HT1080 (cell line): ENCODE data around the gene CLASP1. TPM values are rescaled to one million over a fixed set of nuclear protein-coding genes. Genes with fewer than 3 reads are reported as not detected.

Source experiments
- DNase-seq: peaks from one replicate; pipeline ENCODE4 v3.0.0-alpha.2; 2015; ENCODE audit warnings: low read depth
- total RNA-seq: library from RNA; depleted of rRNA; stranded (reverse); fragments of >200 nt; shearing (Covaris generic); gene quantifications from 2 replicates; pipeline ENCODE4 v1.2.3, GENCODE V29; 2014

CLASP1 gene
- total RNA-seq, 1 experiment from 2014 or later: 22.5 TPM

DNA sequence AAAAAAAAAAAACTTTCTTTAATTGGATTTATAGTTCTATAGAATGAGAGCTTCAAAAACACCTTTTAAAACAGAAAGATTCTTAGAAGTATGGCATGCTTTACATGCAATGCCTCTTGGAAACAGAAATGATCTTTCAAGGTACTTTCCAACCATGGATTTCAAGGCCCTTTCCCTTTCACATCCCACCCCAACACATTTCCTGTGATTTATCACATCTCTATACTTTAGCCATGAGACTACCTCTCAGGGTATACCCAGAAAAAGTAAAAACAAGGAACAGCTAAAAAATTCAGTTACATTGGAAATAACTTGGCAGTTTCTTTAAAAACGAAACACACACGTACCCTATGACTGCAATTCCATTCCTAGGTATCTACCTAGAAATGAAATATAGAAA, 103.3 kb downstream of the CLASP1 start:
- no peak for DNase-seq

DNA sequence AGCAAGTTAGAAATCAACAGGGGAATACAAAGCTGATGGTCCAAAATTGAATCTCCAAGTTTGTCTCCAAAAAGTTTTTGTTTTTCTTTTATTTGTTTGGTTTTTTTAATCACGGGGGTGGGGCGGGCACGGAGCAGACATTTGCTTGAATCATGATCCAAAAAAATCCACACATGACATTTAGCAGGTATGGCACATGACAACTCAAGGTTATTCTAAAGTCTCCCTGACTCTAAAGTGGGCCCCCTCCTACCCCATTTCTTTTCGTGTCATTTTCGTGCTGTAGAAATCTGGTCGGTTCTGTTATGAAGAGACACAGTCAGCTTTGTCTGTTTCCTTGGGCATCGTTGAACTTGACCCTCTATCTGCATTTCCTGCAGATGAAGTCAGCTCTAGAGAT, 104.0 kb downstream of the CLASP1 start:
- DNase-seq: no peak

DNA sequence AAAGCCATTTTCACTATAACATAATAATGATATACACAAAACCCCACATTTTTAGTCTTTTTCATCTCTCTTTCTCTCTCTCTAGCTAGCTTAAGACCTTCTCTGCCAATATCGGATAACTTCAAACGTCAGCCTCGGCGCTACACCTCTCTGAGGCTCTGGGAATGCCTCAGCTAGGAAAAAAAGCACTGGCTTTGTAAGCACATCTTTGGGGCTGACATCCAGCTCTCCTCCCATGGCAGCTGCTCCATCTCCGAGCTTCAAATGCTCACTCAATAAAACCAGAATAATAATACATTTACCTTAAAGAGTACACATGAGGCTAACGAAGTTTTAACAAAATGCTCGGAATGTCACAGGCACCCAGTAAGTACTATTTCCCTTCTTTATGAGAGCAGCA, 107.8 kb downstream of the CLASP1 start:
- DNase-seq: no peak

DNA sequence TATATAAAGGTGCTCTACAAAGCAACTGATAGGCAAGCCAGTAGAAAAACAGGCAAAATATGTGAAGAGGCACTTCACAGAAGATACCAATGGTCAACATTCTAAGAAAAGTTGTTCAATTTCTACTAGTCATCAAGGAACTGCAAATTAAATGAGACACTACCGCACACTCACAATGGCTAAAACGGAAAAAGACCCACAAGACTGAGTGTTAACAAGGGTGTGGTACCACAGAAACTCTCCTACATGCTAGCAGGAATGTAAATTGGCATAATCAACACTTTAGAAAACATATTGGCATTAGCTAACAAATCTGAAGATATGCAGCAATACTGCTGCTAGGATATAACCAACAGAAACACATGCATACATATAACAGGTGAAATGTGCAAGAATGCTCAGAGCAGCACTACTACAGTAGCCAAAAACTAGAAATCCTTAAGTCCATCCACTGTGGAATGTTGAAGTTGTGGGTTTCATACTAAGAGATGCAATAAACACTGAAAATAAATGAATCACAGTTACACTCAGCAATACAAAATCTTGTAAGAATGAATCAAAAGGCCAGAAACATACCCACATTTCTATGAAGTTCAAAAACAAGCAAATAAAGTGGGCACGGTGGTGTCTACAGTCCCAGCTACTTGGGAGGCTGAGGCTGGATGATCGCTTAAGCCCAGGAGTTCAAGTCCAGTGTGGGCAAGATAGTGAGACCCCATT, 109.4 kb downstream of the CLASP1 start:
- DNase-seq: no peak

DNA sequence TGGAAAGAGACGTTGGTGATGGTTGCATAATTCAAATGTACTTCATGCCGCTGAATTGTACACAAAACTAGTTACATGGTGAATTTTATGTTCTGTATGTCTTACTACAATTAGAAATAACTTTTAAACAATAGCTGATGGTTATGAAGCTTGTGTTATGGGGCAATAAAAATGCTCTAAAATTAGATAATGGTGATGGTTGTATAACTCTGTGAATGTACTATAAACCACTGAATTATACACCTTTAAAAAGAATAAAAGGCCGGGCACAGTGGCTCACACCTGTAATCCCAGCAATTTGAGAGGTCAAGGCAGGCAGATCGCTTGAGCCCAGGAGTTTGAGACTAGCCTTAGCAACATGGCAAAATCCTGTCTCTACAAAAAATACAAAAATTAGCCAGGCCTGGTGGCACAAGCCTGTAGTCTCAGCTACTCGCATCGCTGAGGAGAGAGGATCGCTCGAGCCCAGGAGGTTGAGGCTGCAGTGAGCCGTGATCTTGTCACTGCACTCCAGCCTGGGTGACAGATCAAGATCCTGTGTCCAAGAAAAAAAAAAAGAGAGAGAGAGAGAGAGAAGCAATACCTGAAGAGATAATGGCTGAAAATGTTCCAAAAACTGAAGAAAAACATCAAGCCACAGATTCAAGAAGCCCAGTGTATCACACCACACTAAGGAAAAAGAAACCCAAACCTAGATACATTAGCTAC, 112.3 kb downstream of the CLASP1 start:
- DNase-seq: no peak

DNA sequence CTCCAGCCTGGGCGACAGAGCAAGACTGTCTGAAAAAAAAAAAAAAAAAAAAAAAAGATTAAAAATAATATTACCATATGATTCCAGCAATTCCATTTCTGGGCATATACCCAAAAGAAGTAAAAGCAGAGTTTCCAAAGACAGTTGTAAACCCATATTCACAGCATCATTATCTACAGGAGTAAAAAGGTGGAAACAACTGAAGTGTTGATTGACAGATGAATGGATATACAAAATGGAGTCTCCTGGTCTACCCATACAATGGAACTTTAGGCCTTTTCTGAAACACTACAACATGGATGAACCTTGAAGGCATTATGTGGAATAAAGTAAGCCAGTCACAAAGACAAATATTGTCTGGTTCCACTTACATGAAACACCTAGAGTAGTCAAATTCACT, 112.9 kb downstream of the CLASP1 start:
- no peak for DNase-seq

DNA sequence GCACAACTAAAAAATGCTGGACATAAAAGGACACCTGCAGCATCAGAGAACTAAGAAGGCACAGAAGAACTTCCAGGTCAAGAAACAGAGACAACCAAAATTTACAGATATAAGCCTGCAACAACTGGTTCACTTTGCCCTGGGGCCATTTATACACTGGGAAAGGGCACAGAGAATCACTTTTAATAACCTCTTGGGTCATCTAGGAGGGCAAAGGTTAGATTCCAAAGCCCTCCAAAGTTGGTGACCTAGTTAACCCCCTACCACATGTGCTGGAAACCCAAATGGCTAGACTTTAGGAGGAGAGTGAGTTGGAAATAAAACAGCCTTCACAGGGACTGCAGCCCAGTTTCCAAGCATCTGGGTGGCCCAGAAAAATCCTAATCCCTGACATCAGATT, 115.3 kb downstream of the CLASP1 start:
- DNase-seq: no peak

DNA sequence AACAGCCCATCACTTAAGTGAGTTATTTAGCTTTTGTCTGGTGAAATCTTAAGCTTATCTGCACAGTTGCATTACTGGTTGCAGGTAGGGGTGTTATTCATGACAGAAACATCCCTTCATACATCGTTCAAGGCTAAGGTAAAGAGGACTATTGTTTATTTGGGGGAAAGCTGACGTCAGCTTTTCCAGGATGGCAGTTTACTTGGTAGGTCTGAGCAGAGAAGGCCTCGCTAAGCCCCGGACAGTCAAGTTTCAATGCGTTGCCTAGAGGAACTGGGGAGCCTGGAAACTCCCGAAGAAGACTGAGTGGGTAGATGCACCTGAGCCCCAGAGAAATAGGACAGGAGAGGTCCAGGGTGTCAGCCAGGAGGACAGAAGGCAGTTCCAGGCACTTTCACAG, 116.4 kb downstream of the CLASP1 start:
- no peak for DNase-seq

DNA sequence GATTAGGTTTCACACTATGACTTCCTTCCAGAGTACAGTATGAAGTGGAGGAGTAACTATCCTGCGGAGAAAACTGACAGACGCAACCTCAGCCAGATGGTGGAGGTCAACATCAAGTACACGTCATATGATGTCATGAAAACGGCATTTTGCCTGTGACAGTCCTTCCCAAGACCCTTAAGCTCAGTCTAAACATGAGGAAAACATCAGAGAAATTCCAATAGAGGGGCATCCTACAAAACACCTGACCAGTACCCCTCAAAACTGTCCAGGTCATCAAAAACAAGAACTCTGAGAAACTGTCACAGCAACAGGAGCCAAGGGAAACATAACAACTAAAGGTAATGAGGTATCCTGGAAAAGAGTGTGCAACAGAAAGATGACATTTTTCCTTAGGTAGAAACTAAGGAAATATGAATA, 116.9 kb downstream of the CLASP1 start:
- DNase-seq: peak; percentile 34

DNA sequence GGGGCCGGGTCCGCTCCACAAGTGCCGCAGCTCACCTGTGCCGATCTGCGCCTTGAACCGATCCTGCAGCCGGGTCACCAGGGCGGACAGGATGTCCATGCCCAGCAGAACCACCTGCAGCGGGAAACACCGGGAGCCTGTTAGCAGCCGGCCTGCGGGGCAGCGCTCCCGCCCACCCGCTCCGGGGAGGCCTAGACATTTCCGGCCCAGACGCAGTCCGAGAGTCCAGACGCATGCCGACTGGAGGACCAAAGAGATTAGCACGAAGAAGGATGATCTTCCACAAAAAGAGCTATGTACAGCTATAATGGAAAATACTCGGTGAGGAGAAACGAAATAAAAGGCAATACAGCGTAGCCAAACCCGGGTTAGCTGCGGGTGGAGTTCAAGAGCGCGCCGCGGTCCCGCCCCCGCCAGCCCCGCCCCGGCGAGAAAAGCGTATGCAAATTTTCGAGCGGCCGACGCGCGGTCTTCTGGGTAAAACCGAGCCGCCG, 119.0 kb downstream of the CLASP1 start:
- peak; percentile 81 for DNase-seq

DNA sequence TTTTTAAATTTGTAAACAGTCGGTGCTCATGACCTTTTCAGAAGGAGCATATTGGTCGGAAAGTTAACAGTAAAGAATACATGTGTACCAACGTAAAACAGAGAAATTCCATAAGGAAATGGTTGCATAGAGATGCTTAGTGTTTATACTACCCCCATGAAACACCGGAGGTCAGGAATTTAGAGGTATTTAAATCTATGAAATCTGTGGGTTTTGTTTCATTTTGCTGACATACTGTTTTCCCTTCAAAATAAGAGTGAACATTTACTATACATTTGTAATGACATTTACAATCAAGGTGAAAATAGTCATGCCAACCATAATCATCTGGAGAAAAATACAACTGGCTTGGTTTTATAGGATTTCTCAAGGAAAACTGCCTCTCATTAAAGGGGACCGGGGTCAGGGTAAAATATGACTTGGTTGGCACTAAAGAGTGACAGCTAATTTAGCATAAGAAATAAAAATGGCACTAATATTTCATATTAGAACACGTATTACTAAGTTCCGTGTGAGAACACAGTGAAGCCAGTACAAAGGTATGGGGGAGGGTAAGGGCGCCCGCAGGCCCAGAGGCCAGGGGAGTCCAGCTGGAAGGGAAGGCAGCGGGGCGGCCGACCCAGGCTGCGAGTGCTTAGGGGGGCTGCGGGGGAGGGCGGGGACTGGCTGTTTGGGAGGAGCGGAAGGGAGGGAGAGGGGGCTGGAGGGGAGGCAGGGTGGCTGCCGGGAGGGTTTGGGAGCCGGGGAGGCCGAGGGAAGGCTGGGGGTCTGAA, 119.6 kb downstream of the CLASP1 start:
- DNase-seq: no peak

DNA sequence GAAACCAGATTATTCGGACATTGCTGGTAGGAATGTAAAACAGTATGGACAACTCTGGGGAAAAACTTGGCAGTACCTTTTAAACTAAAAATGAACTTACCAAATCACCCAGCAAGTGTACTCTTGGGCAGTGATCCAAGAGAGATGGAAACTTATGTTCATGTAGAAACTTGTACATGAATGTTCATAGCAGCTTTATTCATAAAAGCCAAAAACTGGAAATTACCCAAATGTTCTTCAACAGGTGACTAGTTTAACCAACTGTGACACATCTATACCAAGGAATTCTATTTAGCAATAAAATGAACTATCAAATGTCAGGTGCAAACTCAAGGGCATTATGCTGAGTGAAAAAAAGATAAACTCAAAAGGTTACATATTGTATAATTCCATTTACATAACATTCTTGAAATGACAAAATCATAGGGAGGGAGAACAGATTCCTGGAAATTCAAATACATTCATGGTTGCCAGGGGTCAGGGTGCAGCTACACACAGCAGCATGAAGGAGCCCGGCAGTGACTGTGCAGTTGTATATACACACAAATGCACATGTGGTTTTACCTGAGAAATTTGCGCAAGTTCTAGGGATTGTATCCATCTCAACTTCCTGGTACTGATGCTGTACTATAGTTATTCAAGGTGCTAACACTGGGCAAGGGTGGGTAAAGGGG, 122.1 kb downstream of the CLASP1 start:
- no peak for DNase-seq

DNA sequence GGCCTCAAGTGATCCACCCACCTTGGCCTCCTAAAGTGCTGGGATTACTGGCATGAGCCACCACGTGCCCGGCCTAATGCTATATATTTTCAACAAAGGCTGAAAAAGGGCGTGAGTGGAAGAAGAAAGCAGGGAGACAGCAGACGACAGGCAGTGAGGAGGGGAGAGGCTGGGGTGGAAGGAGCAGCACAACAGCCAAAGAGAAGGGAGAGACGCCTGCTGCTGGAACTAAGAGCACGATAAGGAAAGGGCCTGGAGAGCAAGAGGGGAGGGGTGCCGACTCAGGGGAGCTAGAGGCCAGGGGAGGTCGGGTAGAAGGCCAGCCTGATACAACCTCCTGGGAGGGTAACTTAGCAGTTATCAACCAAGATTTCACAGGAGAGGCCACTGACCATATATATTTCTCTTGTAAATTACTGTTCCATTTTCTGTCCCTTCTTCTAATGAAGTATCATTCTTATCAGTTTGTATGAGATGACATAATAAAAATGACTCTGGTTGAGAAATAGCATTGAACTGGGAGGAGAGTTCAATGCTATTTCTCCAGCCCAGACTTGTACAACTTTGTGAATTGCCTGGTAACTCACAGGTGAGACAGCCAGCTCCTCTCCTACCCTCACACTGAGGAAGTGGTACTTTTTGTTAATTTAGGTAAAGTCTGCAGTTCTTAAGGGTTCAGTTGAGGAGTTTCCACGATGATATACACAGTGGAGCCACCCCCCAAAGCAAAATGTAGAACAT, 124.4 kb downstream of the CLASP1 start:
- DNase-seq: no peak

DNA sequence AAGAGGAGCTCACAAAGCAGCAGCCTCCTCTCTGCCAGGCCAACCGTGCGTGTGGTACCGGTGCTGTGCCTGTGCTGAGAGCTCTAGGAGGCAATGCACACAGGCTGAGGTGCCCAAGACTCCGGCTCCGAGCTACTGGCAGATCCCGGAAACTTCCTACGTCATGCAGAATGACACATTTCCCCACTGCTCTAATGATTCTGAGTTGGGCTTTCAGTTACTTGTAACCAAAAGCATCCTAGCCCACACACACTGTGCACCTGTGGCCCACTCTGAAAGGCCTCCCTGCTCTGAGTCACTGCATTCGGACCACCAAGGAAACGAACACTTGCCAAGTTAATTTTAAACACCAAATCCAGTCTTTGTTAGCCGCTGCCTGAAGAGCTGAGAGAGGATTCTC, 127.9 kb downstream of the CLASP1 start:
- no peak for DNase-seq

DNA sequence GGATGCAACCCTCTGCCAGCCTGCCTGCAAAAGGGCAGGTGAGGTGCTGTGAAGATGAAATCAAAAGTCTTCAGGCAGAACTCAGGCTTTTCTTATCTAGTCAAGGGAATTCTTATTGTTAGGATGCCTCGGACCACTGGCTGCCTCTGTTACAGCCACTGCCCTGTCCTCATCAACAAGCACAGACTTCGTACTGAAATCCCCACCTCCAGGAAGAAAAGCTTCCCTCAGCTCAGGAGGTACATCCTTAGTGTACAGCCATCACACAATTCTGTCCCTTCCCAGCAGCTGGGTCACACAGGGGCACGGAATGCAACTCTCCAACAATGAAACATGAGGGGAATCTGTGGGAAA, 128.6 kb downstream of the CLASP1 start:
- DNase-seq: no peak

DNA sequence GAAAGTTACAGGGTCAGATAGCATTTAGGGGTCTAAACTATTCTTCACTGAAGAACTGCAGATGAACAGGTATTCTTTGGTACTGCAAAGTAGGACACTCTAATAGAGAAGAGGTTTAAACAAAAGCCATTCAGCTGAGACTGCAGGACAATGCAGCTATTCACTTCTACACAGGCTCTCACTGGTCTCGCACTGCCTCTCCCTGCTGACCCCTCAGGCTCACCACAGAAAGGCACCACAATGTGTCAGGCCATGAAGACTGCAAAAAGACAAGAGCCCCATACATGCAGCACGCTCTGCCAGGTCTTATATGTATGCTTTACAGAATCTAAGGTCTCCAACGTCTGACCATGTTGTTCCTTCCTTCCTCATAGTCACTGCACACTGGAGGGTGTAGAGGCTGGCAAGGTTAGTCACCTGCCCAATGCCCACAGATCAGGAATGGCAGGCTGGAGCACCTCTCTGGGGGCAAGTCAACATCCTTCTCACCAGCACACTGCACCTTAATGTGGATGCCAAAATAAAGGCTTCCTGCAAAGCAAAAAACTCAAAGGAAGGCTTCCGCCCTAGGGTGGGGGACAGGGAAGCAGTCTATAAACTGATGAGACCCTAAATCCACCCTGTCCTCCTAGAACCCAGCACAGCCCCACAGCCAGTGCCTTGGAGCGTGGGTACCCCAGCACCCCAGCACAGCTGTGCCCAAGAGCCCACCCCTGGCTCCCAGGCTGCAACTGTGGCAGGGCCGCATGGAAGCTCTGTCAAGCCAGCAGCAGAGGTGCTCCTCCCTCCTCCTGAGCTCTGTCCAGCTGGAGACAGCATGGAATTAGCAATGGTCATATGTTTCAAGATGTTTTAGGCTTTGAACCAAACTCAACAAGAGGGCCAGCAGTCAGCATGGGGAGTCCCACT, 129.3 kb downstream of the CLASP1 start:
- DNase-seq: no peak

DNA sequence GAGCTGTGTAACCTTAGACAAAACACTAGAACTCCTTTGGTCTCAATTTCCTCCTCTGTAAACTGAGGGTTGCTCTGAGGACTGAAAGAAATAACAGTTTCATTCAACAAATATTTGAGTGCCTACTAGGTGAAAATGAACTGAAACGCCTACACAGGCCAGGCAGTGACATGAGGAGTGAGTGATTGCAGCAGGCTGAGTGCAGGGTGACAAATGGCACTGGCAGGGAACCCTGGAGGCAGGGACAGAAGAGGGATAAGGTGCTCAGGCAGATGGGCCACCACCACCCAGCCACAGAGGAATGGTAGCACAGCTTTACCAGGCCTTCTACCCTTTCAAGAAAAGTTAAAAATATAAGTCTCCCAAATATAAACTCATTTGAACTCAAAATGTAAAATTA, 130.1 kb downstream of the CLASP1 start:
- no peak for DNase-seq

DNA sequence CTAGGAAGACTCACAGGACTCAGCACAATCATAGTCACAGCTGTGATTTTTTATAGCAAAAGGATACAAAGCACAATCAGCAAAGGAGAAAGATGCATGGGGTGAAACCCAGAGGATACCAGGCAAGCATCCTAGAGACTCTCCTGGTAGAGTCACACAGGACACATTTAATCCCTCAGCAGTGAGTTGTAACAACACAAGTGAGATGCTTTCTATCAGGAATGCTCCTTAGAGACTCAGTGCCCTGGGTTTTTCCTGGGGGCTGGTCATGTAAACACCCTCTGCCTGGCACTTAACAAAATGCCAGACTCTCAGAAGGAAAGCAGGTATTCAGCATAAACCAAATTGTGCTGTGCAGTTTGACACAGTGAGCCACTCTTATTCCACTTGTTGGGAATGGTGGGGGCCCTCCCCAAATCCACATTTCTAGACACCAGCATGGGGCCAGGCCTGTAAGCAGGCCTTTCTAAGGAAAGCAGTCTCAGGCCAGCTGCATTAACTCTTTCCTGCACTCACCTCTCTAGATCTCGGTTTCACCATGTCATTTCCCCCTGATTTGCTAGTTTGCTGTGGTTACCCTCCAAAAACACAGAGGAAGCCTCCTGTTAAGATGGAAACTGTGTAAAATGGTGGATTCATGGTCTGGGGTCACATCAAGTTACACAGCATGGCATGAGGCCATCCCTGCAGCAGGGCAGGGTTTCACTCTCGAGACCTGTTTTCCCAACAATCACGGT, 135.5 kb downstream of the CLASP1 start:
- no peak for DNase-seq

DNA sequence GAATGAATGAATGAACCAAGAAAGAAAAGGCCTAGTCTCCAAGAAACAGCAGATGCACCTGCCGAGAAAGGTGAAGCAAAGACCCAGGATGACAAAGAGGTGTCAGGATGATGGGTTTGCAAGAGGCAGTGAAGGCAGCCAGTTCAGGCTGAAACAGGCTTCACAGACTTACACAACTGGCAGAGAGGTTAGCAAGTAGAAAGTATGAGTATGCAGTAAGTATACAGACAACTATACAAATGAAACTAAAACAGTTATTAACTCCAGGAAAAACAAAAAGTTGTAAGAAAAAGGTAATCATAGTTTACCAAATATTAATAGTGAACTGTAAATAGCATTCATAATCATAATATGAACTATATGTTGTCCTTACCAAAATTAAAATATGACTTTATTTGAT, 138.4 kb downstream of the CLASP1 start:
- DNase-seq: no peak
